Motor neuron (in vitro differentiated cells): Measurements from ENCODE around the gene STING1. TPM values are rescaled to one million over a fixed set of nuclear protein-coding genes. Genes with fewer than 3 reads are reported as not detected.

ENCODE experiments used
- ATAC-seq, 8 experiments: fragments of 200-7000 bp; cut with Tn5 transposase; replicated peaks in 6 of 8; 2 replicates each; pipeline ENCODE4 v1.8.0; 2021; ENCODE audit warnings: mild to moderate bottlenecking in 8 of 8, moderate library complexity in 8 of 8
- H3K27ac ChIP-seq, 2 donors: fragments of 250-450 bp; sonication (Bioruptor Pico); 2 replicates each; pipeline ENCODE4 v1.9.0; 2021; ENCODE audit warnings: antibody characterized with exemption in 2 of 2, mild to moderate bottlenecking in 2 of 2, moderate library complexity in 1 of 2
- H3K4me1 ChIP-seq, 2 donors: fragments of 250-450 bp; sonication (Bioruptor Pico); replicated peaks in 1 of 2; 2 replicates each; pipeline ENCODE4 v1.6.1; 2021; ENCODE audit warnings: antibody characterized with exemption in 2 of 2, mild to moderate bottlenecking in 2 of 2, moderate library complexity in 1 of 2
- H3K4me3 ChIP-seq, 5 donors: fragments of 250-450 bp; sonication (Bioruptor Pico); 2 replicates each; pipeline ENCODE4 v1.9.0; 2021; ENCODE audit warnings: antibody characterized with exemption in 5 of 5, mild to moderate bottlenecking in 5 of 5, moderate library complexity in 4 of 5
- WGBS, 10 experiments: fragments of 450-650 bp; shearing (Covaris generic); methylation state at CpG; one replicate each; pipeline ENCODE4 v1.0.0; 2022; 5-methylcytosine and 5-hydroxymethylcytosine counted together
- in situ Hi-C, 9 experiments: fragments of 400-800 bp; cut with MboI; loops; one replicate each; pipeline ENCODE4 v1.15.0; 2021; ENCODE audit warnings: low sequenced_read_pairs in 9 of 9, low pct_unique_long_range_greater_than_20kb in 2 of 9; ENCODE audit not compliant: unreplicated experiment in 9 of 9
- total RNA-seq, 8 experiments: library from RNA; unstranded; fragments of 300-600 nt; gene quantifications; 2 replicates each; pipeline versions ENCODE4 v1.2.3 to v1.2.4, GENCODE V29; 2022

STING1 gene
- total RNA-seq, 8 experiments from 2014 or later = 0.16 to 30.3 (median 13.0) TPM

DNA sequence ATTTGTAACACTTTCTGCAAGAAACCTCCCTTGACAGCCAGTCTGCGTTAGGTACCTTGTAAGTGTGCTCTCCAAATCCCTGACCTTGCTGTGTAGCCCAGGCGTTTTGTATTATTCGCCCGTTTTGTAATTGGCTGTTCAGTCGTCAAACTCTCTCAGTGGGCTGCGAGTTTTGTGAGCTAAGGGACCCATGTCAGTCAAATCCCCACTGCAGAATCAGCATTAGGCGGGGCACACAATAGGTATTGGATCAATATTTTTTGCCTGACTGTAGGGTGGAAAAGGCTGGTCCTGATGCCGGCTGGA is 43.9 kb downstream of the STING1 start:
- ATAC-seq = no peak
- H3K27ac ChIP-seq = peak overlapping the region in 1 of 2 donors; percentile 90
- peak overlapping the region; percentile 75 to 98 (median 95) for H3K4me3 ChIP-seq
- H3K4me1 ChIP-seq = peaks cover 9 to 11% of the 10 kb centered on the region in 2 donors
- 19 to 40% (median 27%) methylated on average over 2 to 6 of the region's 8 CpGs; no CpG with 5 or more reads in 3 of the 10 experiments for WGBS, 10 experiments
- in situ Hi-C loops = loop anchor here in 2 of 9 experiments (25.0 kb wide), 2 partner anchors 324 to 349 kb away; partner anchors contain the start of gene PSD2 (in 1 of the 2)

- WGBS, 10 experiments = 87 to 100% (median 97%) methylated on average over 1 to 3 of the region's 3 CpGs; no CpG with 5 or more reads in 1 of the 10 experiments
- ATAC-seq = no peak
- no peak overlapping the region for H3K4me3 ChIP-seq
- H3K27ac ChIP-seq = no peak overlapping the region
- H3K4me1 ChIP-seq = peaks cover 4 to 8% of the 10 kb centered on the region in 2 donors
- in situ Hi-C loops = loop anchor here in 2 of 9 experiments (25.0 kb wide), 2 partner anchors 327 to 352 kb away; partner anchors contain the start of gene PSD2 (in 1 of the 2)
Observed at GRCh38 chr5:139435676-139436075, 46.9 kb downstream of the STING1 start.

DNA sequence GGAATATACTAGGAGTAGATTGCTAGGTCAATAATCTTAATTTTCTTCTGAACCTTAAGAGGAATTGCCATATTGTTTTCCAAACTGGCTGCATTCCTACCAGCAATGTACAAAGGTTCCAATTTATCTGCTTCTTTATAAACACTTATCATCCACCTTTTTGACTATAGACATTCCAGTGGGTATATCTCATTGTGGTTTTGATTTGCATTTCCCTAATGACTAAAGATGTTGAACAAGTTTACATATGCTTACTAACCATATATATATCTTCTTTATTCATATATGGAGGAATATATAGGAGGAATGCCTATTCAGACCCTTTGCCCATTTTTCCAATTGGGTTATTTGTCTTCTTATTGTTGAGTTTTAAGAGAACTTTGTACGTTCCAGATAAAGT is 50.9 kb downstream of the STING1 start:
- no peak overlapping the region for H3K27ac ChIP-seq
- no peak for ATAC-seq
- in situ Hi-C loops = loop anchor here in 2 of 9 experiments (25.0 kb wide), 2 partner anchors 331 to 356 kb away; partner anchors contain the start of gene PSD2 (in 1 of the 2)
- WGBS, 10 experiments = 67 to 100% (median 93%) methylated on average over 1 of the region's 1 CpG; no CpG with 5 or more reads in 3 of the 10 experiments
- no peaks in the 10 kb centered on the region for H3K4me1 ChIP-seq
- H3K4me3 ChIP-seq = no peak overlapping the region

DNA sequence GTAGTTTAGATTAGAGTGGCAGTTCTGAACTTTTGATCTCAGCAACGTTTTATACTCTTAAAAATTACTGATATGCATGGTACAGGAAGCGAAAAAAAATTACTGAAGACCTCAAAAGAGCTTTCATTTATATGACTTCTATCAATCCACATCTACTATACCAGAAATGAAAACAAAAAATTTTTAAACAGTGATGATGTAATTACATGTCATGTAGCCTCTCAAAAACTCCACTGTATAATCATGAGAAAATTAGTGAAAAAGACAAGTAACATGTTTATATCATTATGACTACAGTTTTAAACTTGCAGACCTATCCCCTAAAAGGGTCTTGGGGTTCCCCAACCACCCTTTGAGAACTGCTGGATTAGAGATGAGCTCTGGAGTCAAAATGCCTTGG is 52.5 kb downstream of the STING1 start:
- 36 to 100% (median 78%) methylated on average over 1 to 2 of the region's 2 CpGs for WGBS, 10 experiments
- Histone ChIP-seq H3K4me3 (no peak overlapping the region), H3K27ac (no peak overlapping the region), H3K4me1 (no peaks in the 10 kb centered on the region)
- no peak for ATAC-seq
- in situ Hi-C loops = loop anchor here in 2 of 9 experiments (25.0 kb wide), 2 partner anchors 332 to 357 kb away; partner anchors contain the start of gene PSD2 (in 1 of the 2)

GRCh38 chr5:139426203-139426885 is 56.2 kb downstream of the STING1 start:
- 50 to 100% (median 82%) methylated on average over 1 to 6 of the region's 8 CpGs; no CpG with 5 or more reads in 3 of the 10 experiments for WGBS, 10 experiments
- no peak overlapping the region for H3K4me3 ChIP-seq
- in situ Hi-C loops = loop anchor here in 6 of 9 experiments (10.0 to 25.0 kb wide), 5 partner anchors 78 to 361 kb away; partner anchors contain the start of gene PSD2 (in 1 of the 6)
- no peak for ATAC-seq
- H3K27ac ChIP-seq = no peak overlapping the region
- H3K4me1 ChIP-seq = peaks cover 0 to 5% of the 10 kb centered on the region in 2 donors

Other genes with a start within 250 kb of the STING1 start
- 100 to 1,000 TPM; 180 to 596 (median 433) TPM for gene MATR3, start 189.0 kb downstream of the STING1 start, total RNA-seq
- gene PAIP2, start 140.9 kb downstream of the STING1 start, total RNA-seq = 100 to 1,000 TPM in 6 of 8 experiments, 10 to 100 TPM in 2; 56.6 to 145 (median 109) TPM
- gene SLC23A1, start 99.5 kb downstream of the STING1 start, total RNA-seq = 1 to 10 TPM in 5 of 8 experiments, under 1 TPM in 3; 0.25 to 4.1 (median 1.1) TPM
- gene MZB1, start 92.8 kb downstream of the STING1 start, total RNA-seq = under 1 TPM; 0.18 to 0.97 (median 0.44) TPM
- gene PROB1, start 87.7 kb downstream of the STING1 start, total RNA-seq = 1 to 10 TPM in 5 of 8 experiments, under 1 TPM in 3; 0.56 to 3.8 (median 1.3) TPM
- 10 to 100 TPM in 5 of 8 experiments, 1 to 10 TPM in 3; 8.3 to 13.2 (median 10.5) TPM for gene SPATA24, start 78.7 kb downstream of the STING1 start, total RNA-seq
- 10 to 100 TPM in 5 of 8 experiments, 1 to 10 TPM in 3; 4.6 to 26.3 (median 20.5) TPM for gene DNAJC18, start 43.2 kb downstream of the STING1 start, total RNA-seq
- gene ECSCR, start 20.0 kb downstream of the STING1 start, total RNA-seq = 1 to 10 TPM in 1 of 8 experiments, not detected in 7; 2.0 TPM
- under 1 TPM in 7 of 8 experiments, not detected in 1; 0.07 to 0.66 (median 0.15) TPM for gene SMIM33, start 11.8 kb downstream of the STING1 start, total RNA-seq
- gene UBE2D2, start 78.6 kb upstream of the STING1 start, total RNA-seq = 100 to 1,000 TPM in 4 of 8 experiments, 10 to 100 TPM in 4; 66.9 to 164 (median 102) TPM
- gene CXXC5, start 165.6 kb upstream of the STING1 start, total RNA-seq = 100 to 1,000 TPM in 4 of 8 experiments, 10 to 100 TPM in 4; 14.2 to 140 (median 95.8) TPM